ENCODE measurements around the gene R3HDM1.
"Not testable (repeated sequence)": the region's sequence is repeated elsewhere in the genome, so short reads cannot be mapped to it uniquely, and the experiment has no call there.

R3HDM1 gene

GRCh38 chr2:135647836-135648579, 116.7 kb downstream of the R3HDM1 start:
- peaks cover 26% of the 10 kb centered on the region in 2 donors for H3K36me3 ChIP-seq (ENCODE audit: control insufficient read depth in 1 of 2, insufficient read depth in 2 of 2, low read length in 2 of 2)
- H3K27me3 ChIP-seq (ENCODE audit: low read depth, low read length) = no peaks in the 10 kb centered on the region
- no peak overlapping the region for H3K27ac ChIP-seq (ENCODE audit: low read length)
- H3K9me3 ChIP-seq (ENCODE audit: control insufficient read depth in 1 of 2, low read length in 2 of 2) = no peaks in the 10 kb centered on the region
- no peaks in the 10 kb centered on the region for H3K4me1 ChIP-seq (ENCODE audit: control insufficient read depth in 1 of 2, insufficient read depth in 2 of 2, low read length in 2 of 2)
- no peak overlapping the region for H3K4me3 ChIP-seq (ENCODE audit: low read depth in 1 of 2, low read length in 2 of 2)

GRCh38 chr2:135650721-135651120, 119.4 kb downstream of the R3HDM1 start:
- Histone ChIP-seq H3K4me3 (ENCODE audit: low read depth in 1 of 2, low read length in 2 of 2) (no peak overlapping the region), H3K36me3 (ENCODE audit: control insufficient read depth in 1 of 2, insufficient read depth in 2 of 2, low read length in 2 of 2) (peaks cover 21 to 22% of the 10 kb centered on the region in 2 donors), H3K27ac (ENCODE audit: low read length) (no peak overlapping the region), H3K4me1 (ENCODE audit: control insufficient read depth in 1 of 2, insufficient read depth in 2 of 2, low read length in 2 of 2) (no peaks in the 10 kb centered on the region), H3K9me3 (ENCODE audit: control insufficient read depth in 1 of 2, low read length in 2 of 2) (no peaks in the 10 kb centered on the region), H3K27me3 (ENCODE audit: low read depth, low read length) (no peaks in the 10 kb centered on the region)

GRCh38 chr2:135651717-135652116, 120.4 kb downstream of the R3HDM1 start:
- no peaks in the 10 kb centered on the region for H3K9me3 ChIP-seq (ENCODE audit: control insufficient read depth in 1 of 2, low read length in 2 of 2)
- no peaks in the 10 kb centered on the region for H3K4me1 ChIP-seq (ENCODE audit: control insufficient read depth in 1 of 2, insufficient read depth in 2 of 2, low read length in 2 of 2)
- peaks cover 20% of the 10 kb centered on the region in 2 donors for H3K36me3 ChIP-seq (ENCODE audit: control insufficient read depth in 1 of 2, insufficient read depth in 2 of 2, low read length in 2 of 2)
- H3K4me3 ChIP-seq (ENCODE audit: low read depth in 1 of 2, low read length in 2 of 2) = no peak overlapping the region
- no peak overlapping the region for H3K27ac ChIP-seq (ENCODE audit: low read length)
- H3K27me3 ChIP-seq (ENCODE audit: low read depth, low read length) = no peaks in the 10 kb centered on the region

GRCh38 chr2:135654239-135654638, 123.0 kb downstream of the R3HDM1 start:
- not testable (repeated sequence) for H3K27ac ChIP-seq (ENCODE audit: low read length); H3K4me1 ChIP-seq (ENCODE audit: control insufficient read depth in 1 of 2, insufficient read depth in 2 of 2, low read length in 2 of 2); H3K4me3 ChIP-seq (ENCODE audit: low read depth in 1 of 2, low read length in 2 of 2); H3K27me3 ChIP-seq (ENCODE audit: low read depth, low read length); H3K9me3 ChIP-seq (ENCODE audit: control insufficient read depth in 1 of 2, low read length in 2 of 2)
- H3K36me3 ChIP-seq (ENCODE audit: control insufficient read depth in 1 of 2, insufficient read depth in 2 of 2, low read length in 2 of 2) = peaks cover 8 to 25% of the 10 kb centered on the region in 2 donors

- H3K4me3 ChIP-seq (ENCODE audit: low read depth in 1 of 2, low read length in 2 of 2) = no peak overlapping the region
- H3K27ac ChIP-seq (ENCODE audit: low read length) = no peak overlapping the region
- no peaks in the 10 kb centered on the region for H3K4me1 ChIP-seq (ENCODE audit: control insufficient read depth in 1 of 2, insufficient read depth in 2 of 2, low read length in 2 of 2)
- H3K27me3 ChIP-seq (ENCODE audit: low read depth, low read length) = no peaks in the 10 kb centered on the region
- peaks cover 11 to 29% of the 10 kb centered on the region in 2 donors for H3K36me3 ChIP-seq (ENCODE audit: control insufficient read depth in 1 of 2, insufficient read depth in 2 of 2, low read length in 2 of 2)
- no peaks in the 10 kb centered on the region for H3K9me3 ChIP-seq (ENCODE audit: control insufficient read depth in 1 of 2, low read length in 2 of 2)
These were observed 126.7 kb downstream of the R3HDM1 start for GRCh38 chr2:135657806-135658582.

GRCh38 chr2:135662088-135662487, 130.8 kb downstream of the R3HDM1 start:
- Histone ChIP-seq H3K27ac (ENCODE audit: low read length) (no peak overlapping the region), H3K36me3 (ENCODE audit: control insufficient read depth in 1 of 2, insufficient read depth in 2 of 2, low read length in 2 of 2) (peaks cover 11 to 26% of the 10 kb centered on the region in 2 donors), H3K9me3 (ENCODE audit: control insufficient read depth in 1 of 2, low read length in 2 of 2) (no peaks in the 10 kb centered on the region), H3K27me3 (ENCODE audit: low read depth, low read length) (no peaks in the 10 kb centered on the region), H3K4me1 (ENCODE audit: control insufficient read depth in 1 of 2, insufficient read depth in 2 of 2, low read length in 2 of 2) (peaks cover 0 to 3% of the 10 kb centered on the region in 2 donors), H3K4me3 (ENCODE audit: low read depth in 1 of 2, low read length in 2 of 2) (no peak overlapping the region)

GRCh38 chr2:135663148-135663700, 131.9 kb downstream of the R3HDM1 start:
- H3K4me3 ChIP-seq (ENCODE audit: low read depth in 1 of 2, low read length in 2 of 2) = no peak overlapping the region
- H3K4me1 ChIP-seq (ENCODE audit: control insufficient read depth in 1 of 2, insufficient read depth in 2 of 2, low read length in 2 of 2) = peaks cover 0 to 4% of the 10 kb centered on the region in 2 donors
- H3K27me3 ChIP-seq (ENCODE audit: low read depth, low read length) = no peaks in the 10 kb centered on the region
- peaks cover 11 to 17% of the 10 kb centered on the region in 2 donors for H3K36me3 ChIP-seq (ENCODE audit: control insufficient read depth in 1 of 2, insufficient read depth in 2 of 2, low read length in 2 of 2)
- H3K9me3 ChIP-seq (ENCODE audit: control insufficient read depth in 1 of 2, low read length in 2 of 2) = no peaks in the 10 kb centered on the region
- H3K27ac ChIP-seq (ENCODE audit: low read length) = no peak overlapping the region

- H3K27me3 ChIP-seq (ENCODE audit: low read depth, low read length) = no peaks in the 10 kb centered on the region
- H3K4me1 ChIP-seq (ENCODE audit: control insufficient read depth in 1 of 2, insufficient read depth in 2 of 2, low read length in 2 of 2) = peaks cover 0 to 4% of the 10 kb centered on the region in 2 donors
- peaks cover 11 to 16% of the 10 kb centered on the region in 2 donors for H3K36me3 ChIP-seq (ENCODE audit: control insufficient read depth in 1 of 2, insufficient read depth in 2 of 2, low read length in 2 of 2)
- no peaks in the 10 kb centered on the region for H3K9me3 ChIP-seq (ENCODE audit: control insufficient read depth in 1 of 2, low read length in 2 of 2)
- H3K27ac ChIP-seq (ENCODE audit: low read length) = no peak overlapping the region
- H3K4me3 ChIP-seq (ENCODE audit: low read depth in 1 of 2, low read length in 2 of 2) = no peak overlapping the region
These were observed 133.4 kb downstream of the R3HDM1 start for GRCh38 chr2:135664623-135665068.

- no peak overlapping the region for H3K4me3 ChIP-seq (ENCODE audit: low read depth in 1 of 2, low read length in 2 of 2)
- no peaks in the 10 kb centered on the region for H3K9me3 ChIP-seq (ENCODE audit: control insufficient read depth in 1 of 2, low read length in 2 of 2)
- peaks cover 2 to 5% of the 10 kb centered on the region in 2 donors for H3K36me3 ChIP-seq (ENCODE audit: control insufficient read depth in 1 of 2, insufficient read depth in 2 of 2, low read length in 2 of 2)
- H3K4me1 ChIP-seq (ENCODE audit: control insufficient read depth in 1 of 2, insufficient read depth in 2 of 2, low read length in 2 of 2) = peaks cover 0 to 4% of the 10 kb centered on the region in 2 donors
- H3K27ac ChIP-seq (ENCODE audit: low read length) = no peak overlapping the region
- no peaks in the 10 kb centered on the region for H3K27me3 ChIP-seq (ENCODE audit: low read depth, low read length)
These were observed 135.8 kb downstream of the R3HDM1 start for GRCh38 chr2:135667045-135667444.

GRCh38 chr2:135674453-135674852, 143.2 kb downstream of the R3HDM1 start:
- Histone ChIP-seq H3K4me3 (ENCODE audit: low read depth in 1 of 2, low read length in 2 of 2) (no peak overlapping the region), H3K27ac (ENCODE audit: low read length) (no peak overlapping the region), H3K27me3 (ENCODE audit: low read depth, low read length) (no peaks in the 10 kb centered on the region), H3K9me3 (ENCODE audit: control insufficient read depth in 1 of 2, low read length in 2 of 2) (no peaks in the 10 kb centered on the region), H3K4me1 (ENCODE audit: control insufficient read depth in 1 of 2, insufficient read depth in 2 of 2, low read length in 2 of 2) (no peaks in the 10 kb centered on the region), H3K36me3 (ENCODE audit: control insufficient read depth in 1 of 2, insufficient read depth in 2 of 2, low read length in 2 of 2) (peaks cover 4 to 20% of the 10 kb centered on the region in 2 donors)

GRCh38 chr2:135676031-135676430, 144.7 kb downstream of the R3HDM1 start:
- no peaks in the 10 kb centered on the region for H3K9me3 ChIP-seq (ENCODE audit: control insufficient read depth in 1 of 2, low read length in 2 of 2)
- no peak overlapping the region for H3K4me3 ChIP-seq (ENCODE audit: low read depth in 1 of 2, low read length in 2 of 2)
- H3K36me3 ChIP-seq (ENCODE audit: control insufficient read depth in 1 of 2, insufficient read depth in 2 of 2, low read length in 2 of 2) = peaks cover 7 to 20% of the 10 kb centered on the region in 2 donors
- no peak overlapping the region for H3K27ac ChIP-seq (ENCODE audit: low read length)
- H3K4me1 ChIP-seq (ENCODE audit: control insufficient read depth in 1 of 2, insufficient read depth in 2 of 2, low read length in 2 of 2) = no peaks in the 10 kb centered on the region
- H3K27me3 ChIP-seq (ENCODE audit: low read depth, low read length) = no peaks in the 10 kb centered on the region
